GM21723 (cell line): ENCODE data around the gene GALNS.
"Not testable (repeated sequence)": the region's sequence is repeated elsewhere in the genome, so short reads cannot be mapped to it uniquely, and the experiment has no call there.

Source experiments
- ATAC-seq: cut with Tn5 transposase; IDR thresholded peaks from one replicate; pipeline ENCODE4 v1.9.1; 2021; ENCODE audit warnings: mild to moderate bottlenecking, moderate library complexity; ENCODE audit not compliant: unreplicated experiment

Gene GALNS

DNA sequence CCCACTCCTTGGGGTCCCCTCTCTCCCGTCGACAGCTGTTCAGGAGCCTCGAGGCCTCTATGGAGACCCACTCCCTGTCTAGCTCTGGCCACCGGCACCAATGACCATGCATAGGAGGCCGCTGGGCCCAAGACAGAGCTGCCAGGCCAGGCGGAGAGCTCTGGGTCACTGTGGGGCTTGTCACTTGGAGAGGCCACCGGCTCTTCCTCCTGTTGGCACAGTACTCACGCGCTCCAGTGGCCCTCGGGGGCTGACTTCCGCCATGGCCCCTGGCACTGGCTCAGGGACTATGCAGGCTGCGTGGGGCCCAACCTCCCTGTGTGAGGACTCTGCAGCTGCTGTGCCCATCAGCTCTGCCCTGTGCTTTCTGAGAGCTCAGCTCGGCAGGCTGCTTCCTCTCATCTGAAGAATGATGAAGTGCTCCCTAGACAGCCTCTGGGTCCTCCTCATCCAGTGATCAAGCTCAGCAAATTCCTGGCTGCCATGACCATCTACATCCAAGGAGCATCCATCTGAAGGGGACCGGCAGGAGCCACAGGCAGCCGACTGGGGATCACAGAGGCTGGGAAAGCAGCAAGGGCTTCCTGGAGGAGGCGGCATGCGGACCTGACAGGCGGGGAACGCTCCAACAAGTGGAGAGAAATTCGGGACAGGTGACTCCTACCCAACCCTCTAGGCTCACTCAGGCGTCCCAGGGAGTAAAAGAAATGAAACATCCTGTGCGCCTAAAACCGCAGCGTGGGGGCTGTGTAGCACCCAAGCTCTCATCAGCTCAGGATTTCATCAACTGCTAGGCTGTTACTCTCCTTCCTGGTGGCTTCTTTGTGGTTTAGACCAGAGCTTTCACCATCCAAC, 16.8 kb downstream of the GALNS start:
- ATAC-seq: no peak

DNA sequence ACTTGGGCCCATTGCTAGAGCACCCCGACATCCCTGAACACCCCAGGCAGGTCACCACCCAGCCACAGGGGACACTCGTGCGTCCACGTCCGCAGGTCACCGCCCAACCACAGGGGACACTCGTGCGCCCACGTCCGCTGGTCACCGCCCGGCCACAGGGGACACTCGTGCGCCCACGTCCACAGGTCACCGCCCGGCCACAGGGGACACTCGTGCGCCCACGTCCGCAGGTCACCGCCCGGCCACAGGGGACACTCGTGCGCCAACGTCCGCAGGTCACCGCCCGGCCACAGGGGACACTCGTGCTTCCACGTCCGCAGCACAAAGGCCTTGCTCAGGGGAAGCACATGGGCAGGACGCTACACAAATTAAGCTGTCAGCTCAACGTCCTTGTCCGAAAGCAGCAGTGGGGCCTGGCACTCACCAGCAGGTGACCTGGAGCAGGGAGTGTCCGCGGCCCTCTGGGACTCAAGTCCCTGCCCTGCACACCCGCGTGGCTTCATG, 17.7 kb downstream of the GALNS start:
- no peak for ATAC-seq

DNA sequence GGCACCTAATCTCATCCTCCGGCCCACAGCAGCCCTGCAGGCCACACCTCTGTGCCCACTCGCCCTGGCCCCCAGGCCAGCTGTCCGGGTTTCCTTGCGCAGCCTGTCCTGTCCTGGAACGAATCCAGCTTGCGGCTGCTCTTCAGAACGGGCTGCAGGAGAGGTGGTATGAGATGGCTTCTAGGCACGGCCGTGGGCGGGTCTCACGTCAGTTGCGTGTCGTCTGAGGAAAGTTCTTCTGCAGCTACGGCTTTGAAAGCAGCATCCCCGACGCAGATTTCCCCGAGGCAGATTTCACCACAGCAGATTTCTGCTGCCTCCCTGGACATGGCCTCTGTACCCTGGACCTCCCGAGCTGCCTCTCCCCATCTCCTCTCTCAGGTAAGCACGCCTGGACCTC, 18.2 kb downstream of the GALNS start:
- no peak for ATAC-seq

DNA sequence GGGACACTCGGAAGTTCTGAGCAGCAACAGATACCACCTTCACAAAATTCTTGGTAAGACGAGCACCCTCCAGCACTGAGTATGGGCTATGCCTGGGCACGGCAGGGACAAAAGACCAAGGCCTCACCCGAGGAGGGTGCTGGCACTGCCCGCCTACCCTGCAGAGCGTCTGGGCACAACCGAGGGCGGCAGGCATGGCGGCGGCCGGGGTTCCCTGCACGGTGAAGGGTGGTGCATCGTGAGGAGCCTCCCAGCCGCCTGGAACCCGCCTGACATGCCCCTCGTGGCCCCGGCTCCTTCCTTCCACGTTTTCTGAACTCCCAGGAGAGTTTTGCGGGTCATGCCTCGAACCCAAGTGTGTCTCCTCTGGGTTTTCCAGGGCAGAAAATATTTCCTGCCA, 18.9 kb downstream of the GALNS start:
- ATAC-seq: no peak

DNA sequence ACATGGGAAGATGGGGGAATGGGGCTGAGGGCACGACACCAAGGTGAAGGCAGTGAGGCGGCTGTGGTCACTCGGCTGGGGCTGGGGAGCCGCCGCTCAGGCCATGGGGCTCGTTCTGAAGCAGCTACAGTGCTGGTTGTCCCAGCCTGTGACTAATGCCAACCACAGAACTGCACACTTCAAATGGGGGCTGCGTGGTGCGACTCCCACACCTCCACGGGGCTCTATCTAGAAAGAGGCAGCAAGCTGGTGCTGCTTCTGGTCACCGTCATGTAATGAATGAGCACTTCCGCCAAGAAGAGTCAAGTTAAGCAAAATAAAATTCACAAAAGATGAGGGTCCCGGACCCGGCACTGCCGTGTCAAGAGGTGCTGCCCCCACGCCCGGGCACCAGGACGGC, 20.0 kb downstream of the GALNS start:
- no peak for ATAC-seq

DNA sequence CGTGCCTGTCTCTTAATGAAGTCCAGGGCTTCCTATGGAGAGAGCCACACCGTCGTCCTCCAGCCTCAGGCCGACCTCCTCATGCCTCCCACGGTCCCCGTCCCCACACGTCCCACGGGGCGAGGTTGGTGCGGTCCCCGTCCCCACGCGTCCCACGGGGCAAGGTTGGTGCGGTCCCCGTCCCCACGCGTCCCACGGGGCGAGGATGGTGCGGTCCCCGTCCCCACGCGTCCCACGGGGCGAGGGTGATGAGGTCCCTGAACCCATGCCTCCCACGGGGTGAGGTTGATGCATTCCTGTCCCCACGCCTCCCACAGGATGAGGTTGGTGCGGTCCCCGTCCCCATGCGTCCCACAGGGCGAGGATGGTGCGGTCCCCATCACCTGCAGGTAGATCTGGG, 20.9 kb downstream of the GALNS start:
- ATAC-seq: no peak

DNA sequence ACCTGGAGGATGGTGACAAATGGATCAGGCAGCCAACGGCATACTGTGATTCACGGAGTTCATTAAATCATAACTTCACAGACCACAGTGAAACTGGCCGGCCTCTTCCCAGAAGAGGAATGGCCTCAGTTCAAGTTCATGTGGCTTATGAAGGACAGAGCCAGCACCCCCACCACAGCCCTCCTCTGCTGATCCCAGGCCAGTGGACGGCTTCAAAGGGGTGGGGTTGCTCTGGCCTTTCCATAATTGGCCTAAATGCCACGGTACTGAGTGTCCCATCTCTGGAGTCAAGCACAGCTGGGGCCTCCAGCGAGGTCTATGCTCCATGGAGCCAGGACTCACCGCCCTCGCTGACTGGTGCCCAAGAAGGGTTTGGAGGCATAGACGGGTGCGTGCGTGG, 21.4 kb downstream of the GALNS start:
- no peak for ATAC-seq

DNA sequence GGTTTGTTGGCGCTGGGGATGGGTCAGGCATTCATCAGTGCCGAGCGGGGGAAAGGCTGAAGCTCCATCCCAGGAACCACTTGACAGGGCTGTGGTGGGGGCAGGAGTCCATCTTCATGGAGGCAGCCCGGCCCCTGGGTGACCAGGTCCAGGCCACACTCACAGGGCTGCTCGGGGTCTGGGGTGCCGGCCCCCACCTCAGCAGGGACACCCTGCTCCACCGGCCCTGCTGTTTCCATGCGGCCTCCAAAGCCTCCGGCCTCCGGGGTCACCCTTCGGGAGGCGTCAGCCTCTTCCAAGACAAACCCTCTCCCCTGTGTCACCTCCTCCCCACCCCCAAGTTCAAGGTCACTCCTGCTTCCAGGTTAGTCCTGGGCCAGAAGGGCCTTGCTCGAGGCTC, 22.1 kb downstream of the GALNS start:
- no peak for ATAC-seq

DNA sequence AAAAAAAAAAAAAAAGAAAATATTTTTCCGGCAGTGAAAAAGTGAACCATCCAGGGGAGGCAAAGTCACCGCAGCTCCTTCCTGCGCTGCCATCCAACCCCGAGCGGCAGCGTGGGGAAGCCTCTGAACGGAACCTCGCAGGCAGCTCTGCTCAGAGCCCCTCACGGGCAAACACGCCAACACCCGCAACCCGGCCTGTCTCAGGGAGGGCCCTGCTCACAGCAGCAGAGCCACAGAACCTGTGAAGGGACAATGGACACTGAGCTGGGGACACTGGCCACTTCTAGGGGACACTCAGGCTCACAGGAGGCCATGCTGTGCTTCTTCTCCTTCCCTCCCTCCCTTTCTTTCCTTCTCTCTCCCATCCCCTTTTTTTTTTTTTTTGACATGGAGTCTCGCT, 23.7 kb downstream of the GALNS start:
- no peak for ATAC-seq

DNA sequence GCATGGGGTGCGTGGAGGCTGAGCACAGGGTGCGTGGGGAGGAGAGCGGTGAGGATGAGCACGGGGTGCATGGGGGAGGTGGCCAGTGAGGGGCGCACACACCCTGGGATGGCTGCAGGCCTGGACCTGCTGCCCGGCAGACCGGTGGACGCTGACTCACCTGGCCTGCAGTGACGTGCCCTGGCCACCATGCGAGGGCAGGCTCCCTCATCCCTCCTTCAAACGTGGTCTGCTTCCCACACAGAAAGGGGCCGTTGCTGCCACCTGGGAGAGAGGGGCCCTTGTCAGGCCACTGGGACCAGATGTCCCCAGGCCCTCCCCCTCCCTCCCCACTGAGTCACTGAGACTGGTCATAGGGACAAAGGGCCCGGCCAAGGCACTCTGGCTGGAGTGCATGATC, 24.9 kb downstream of the GALNS start:
- no peak for ATAC-seq

DNA sequence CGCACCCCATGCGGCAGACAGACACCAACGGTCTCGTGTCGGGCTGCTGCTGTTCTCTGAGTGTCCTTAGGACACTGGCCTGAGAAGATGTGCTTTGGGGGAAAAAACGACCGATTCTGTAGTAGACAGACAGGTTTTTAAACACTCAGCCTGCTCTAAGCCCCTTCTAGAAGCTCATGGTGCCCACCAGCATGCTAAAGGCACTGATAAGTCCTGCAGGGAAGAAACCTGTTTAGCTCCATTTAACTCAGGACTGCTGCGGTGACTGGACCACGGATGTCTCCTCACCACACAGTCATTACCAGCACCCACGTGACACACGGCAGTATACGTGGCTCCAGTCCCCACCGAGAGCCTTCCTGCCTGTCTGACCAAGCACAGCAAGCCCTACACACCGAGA, 26.0 kb downstream of the GALNS start:
- no peak for ATAC-seq

DNA sequence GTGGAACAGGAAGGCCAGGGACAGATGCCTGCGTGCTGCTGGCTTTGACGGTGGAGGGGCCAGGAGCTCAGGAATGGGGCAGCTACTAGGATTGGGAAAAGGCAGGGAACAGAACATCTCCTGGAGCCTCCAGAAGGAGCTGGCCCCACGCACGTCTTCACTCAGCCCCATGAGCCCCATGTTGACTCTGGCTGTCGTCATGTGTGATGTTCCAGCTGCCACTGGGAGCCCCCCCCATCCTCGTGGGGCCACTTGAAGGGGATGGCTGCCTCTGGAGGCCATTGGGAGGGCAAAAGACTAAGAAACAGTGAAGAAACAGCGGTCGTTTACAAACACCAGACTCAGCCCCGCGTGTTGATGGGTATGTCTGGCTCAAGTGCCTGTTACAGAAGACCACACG, 26.5 kb downstream of the GALNS start:
- no peak for ATAC-seq

DNA sequence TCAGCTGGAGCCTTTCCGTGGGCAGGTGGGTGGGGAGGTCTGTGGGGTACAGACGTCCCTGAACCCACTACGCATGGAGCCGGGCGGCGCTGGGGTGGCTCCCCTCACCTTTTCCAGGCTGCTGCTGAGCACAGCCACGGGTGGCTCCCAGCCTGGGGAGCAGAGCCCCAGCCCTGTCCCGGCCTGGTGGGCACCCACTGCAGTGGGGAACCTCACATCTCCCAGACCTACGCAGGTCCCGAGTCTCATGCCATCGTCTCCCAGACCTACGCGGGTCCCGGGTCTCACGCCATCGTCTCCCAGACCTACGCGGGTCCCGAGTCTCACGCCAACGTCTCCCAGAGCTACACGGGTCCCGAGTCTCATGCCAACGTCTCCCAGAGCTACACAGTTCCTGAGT, 28.0 kb downstream of the GALNS start:
- ATAC-seq: no peak

DNA sequence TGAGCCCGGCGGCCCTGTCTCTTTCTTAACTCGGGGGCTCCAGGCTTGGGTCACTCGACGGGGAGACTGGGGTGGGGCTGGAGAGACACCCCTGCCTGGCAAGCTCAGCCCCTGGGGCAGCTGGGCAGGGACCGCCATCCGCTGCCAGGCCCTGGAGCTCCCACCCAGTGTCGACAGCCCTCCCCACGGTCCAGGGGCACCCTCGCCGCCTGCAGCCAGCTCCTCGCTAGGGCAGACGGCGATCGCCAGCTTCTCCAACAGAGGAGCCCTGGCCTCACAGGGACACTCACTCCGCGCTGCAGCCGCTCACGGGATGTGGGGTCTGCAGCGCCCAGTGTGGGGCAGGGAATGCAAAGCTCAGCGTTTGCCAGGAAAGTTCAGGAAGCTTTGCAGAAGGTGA, 29.0 kb downstream of the GALNS start:
- no peak for ATAC-seq

DNA sequence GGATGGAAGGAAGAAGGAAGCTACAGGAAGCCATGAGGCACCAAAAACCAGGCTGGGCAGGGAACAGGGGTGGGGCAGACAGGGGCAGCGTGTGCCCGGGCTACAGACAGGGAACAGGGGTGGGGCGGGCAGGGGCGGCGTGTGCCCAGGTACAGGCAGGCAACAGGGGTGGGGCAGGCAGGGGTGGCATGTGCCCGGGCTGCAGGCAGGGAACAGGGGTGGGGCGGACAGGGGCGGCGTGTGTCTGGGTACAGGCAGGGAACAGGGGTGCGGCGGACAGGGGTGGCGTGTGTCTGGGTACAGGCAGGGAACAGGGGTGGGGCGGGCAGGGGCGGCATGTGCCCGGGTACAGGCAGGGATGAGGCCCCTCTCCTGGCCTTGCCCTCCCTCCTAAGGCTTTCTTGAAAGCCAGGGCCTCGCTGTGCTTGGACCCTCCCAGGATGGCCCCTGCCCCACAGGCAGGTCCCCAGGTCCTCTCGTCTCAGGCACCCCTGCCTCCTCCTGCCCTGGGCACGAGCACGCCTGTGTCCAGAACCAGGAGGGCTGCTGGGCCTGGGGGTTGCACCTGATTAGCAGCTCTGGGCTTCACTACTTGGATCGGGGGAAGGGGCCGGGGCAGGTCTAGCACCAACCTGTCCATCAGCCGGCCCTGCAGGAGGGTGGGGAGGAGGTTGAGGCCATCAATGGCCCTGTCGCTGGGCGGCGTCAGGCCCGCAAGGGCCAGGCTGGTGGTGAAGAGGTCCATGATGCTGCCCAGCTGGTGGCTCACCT, 30.5 kb downstream of the GALNS start:
- ATAC-seq: no peak

DNA sequence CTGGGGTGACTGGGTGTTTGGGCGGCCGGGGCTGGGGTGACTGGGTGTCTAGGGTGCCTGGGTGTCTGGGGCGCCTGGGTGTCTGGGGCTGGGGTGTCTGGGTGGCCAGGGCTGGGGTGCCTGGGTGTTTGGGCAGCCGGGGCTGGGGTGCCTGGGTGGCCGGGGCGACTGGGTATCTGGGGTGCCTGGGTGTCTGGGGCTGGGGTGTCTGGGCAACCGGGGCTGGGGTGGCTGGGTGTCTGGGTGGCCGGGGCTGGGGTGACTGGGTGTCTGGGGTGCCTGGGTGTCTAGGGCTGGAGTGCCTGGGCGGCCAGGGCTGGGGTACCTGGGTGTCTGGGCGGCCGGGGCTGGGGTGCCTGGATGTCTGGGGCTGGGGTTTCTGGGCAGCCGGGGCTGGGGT, 31.6 kb downstream of the GALNS start:
- no peak for ATAC-seq

DNA sequence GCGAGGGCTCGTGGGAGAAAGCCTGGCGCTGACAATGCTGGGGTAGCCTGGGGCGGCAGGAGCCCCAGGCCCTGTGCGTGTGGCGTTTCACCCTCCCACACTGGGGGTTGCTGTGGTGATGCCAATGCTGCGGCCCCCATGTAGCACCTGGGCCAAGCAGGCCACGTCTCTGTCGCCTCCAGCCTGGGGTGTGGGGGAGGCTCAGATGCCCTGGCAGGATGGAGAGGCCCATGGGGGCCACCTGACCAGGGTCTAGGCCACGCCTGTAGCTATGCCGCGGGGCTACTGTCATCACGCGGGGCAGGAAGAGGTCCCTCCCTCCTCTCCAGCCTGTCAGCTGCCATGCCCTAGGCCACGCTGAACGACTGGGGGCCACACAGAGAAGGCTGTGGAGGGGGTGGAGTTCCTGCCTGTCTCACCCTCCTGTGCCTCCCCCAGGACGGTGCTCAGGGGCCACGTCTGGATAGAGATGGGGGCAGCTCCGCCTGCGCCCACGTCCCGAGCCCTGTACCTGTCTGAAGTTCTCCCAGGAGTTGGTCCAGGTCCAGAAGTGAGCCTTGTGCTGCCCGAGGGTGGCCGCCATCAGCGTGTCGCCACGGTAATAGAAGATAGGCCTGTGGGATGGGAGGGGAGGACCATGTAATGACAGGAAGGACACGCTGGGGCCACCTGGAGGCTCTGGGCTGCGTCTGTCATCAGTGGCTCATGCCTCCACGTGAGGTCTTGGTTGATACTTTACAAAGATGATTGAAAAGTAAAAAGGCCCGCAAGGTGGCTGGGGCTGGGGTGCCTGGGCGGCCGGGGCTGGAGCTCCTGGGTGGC, 32.3 kb downstream of the GALNS start:
- ATAC-seq: no peak

DNA sequence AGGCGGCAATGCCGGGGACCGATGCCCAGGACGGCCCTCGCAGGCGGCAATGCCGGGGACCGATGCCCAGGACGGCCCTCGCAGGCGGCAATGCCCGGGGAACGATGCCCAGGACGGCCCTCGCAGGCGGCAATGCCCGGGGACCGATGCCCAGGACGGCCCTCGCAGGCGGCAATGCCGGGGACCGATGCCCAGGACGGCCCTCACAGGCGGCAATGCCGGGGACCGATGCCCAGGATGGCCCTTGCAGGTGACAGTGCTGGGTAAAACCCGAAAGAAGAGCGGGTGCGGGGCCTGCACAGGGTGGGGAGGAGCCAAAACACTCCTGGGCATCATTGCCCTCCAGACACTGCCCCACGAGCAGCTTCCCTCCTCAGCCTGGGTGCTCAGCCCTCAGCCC, 33.1 kb downstream of the GALNS start:
- ATAC-seq: not testable (repeated sequence)

DNA sequence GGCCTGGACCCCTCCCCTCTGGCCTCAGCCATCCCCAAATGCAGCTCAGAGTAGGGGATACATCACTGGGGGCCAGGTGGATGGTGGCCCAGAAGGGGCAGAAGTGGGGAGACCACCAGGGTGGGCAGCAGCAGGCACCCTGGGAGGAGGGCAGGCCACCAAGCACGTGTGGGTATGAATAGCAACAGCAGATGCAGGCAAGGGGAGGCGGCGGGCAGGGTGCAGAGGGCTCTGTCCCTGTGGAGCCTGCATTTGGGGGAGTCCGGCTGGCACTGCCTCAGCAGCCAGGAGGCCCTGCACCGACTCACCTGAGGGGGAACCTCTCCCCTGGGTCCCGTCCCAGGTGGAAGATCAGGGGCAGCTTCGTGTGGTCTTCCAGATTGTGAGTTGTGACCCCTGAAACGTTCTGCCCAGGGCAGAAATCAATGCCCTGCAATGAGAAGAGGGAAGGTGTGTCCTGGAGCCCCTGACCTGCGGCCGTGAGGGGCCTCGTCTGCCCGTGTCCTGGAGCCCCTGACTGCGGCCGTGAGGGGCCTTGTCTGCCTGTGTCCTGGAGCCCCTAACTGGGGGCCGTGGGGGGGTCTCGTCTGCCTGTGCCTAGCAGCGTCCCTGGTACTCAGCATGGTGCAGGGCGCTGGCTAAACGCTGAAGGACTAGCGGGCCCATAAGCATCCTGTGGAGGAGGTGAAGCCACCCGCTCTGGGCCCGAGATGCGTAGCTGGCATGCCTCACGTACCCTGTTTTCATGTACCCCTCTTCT, 34.3 kb downstream of the GALNS start:
- ATAC-seq: no peak

DNA sequence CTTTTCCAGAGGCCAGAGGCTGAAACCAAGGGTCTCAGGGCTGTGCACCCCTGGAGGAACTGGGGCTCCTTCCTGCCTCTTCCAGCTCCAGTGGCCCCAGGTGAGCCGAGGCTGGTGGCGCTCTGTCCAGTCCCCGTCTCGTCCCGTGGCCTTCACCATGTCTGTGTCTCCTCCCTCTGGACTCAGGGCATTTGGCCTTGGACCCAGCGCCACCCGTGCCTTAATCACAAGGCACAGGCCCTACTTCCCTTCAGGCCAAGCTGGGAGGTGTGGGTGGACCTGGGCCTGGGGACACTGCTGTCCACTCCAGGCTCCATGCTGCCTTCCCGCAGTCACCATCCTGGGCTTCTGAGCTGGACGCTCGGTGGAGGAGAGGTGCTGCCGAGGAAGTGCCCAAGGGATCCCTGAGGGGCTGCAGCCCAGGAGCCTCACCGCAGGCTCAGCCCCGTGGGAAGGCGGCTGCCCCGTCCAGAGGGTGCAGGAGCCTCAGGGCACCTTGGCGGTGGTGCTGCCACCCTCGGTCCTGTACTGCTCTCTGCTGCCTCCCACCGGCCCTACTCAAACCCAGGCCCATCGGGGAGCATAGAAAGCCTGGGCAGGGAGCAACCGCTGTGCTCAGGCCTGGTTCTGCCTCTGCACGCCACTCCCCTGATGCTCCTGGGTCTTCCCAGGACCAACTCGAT, 35.4 kb downstream of the GALNS start:
- no peak for ATAC-seq
